MCF 10A (cell line): ENCODE data around the gene SOX6. TPM values are rescaled to one million over a fixed set of nuclear protein-coding genes. Genes with fewer than 3 reads are reported as not detected.

Experiments
- BruUV-seq: library from RNA; stranded (reverse); fragments of 400-500 nt; replicated peaks from 2 replicates; lab custom pipeline; 2021; lab: Mats Ljungman, UMichigan
- CTCF ChIA-PET: fragments of 300-600 bp; sonication (Branson Sonifier 250); formaldehyde crosslinking; extraction: SDS; loops from one replicate; lab custom pipeline; 2021; ENCODE audit warnings: antibody characterized with exemption, inconsistent platforms; lab: Yijun Ruan, JAX
- POLR2A ChIA-PET: fragments of 300-600, 350-650 bp; sonication (Branson Sonifier 250); formaldehyde crosslinking; extraction: SDS; loops from one replicate; lab custom pipeline; 2020; ENCODE audit warnings: antibody characterized with exemption, inconsistent platforms; lab: Yijun Ruan, JAX
- DNase-seq: peaks from one replicate; pipeline ENCODE4 v3.0.0-alpha.2; 2018; ENCODE audit not compliant: unreplicated experiment
- H3K27ac Mint-ChIP-seq: one replicate; pipeline ENCODE4 v1.8.0; 2022; ENCODE audit warnings: mild to moderate bottlenecking, low read depth, mixed read lengths; ENCODE audit not compliant: unreplicated experiment
- H3K27me3 Mint-ChIP-seq: one replicate; pipeline ENCODE4 v1.8.0; 2022; ENCODE audit warnings: mixed read lengths; ENCODE audit not compliant: insufficient read depth, unreplicated experiment
- H3K36me3 Mint-ChIP-seq: one replicate; pipeline ENCODE4 v1.8.0; 2022; ENCODE audit warnings: mild to moderate bottlenecking, moderate library complexity, mixed read lengths; ENCODE audit not compliant: insufficient read depth, unreplicated experiment
- H3K4me1 Mint-ChIP-seq: one replicate; pipeline ENCODE4 v1.8.0; 2022; ENCODE audit warnings: mixed read lengths; ENCODE audit not compliant: insufficient read depth, unreplicated experiment
- H3K4me3 Mint-ChIP-seq: one replicate; pipeline ENCODE4 v1.8.0; 2022; ENCODE audit warnings: mild to moderate bottlenecking, moderate library complexity, mixed read lengths; ENCODE audit not compliant: unreplicated experiment
- H3K9me3 Mint-ChIP-seq: one replicate; pipeline ENCODE4 v1.8.0; 2022; ENCODE audit warnings: mixed read lengths; ENCODE audit not compliant: unreplicated experiment
- CTCF ChIP-seq: fragments of 200-600 bp; IDR thresholded peaks from one replicate; pipeline ENCODE4 v1.8.0; 2022; ENCODE audit warnings: antibody characterized with exemption, mild to moderate bottlenecking; ENCODE audit not compliant: unreplicated experiment
- intact Hi-C: fragments of 100-400 bp; cut with micrococcal nuclease; formaldehyde crosslinking; loops from 2 replicates; pipeline ENCODE4 v1.14.1; 2022
- total RNA-seq: library from RNA; stranded (reverse); gene quantifications from 2 replicates; pipeline ENCODE4 v1.2.3, GENCODE V29; 2022

SOX6 gene
- total RNA-seq, 1 experiment from 2014 or later, result 6.4 TPM

GRCh38 chr11:15941206-15941770 is 415.1 kb downstream of the SOX6 start:
- ChIA-PET CTCF (interaction anchor here (0.5 to 1.0 kb wide), 5 partner anchors 13 to 1271 kb away, joined by 3 to 4 read pairs (median 3); no protein-coding TSS in a partner anchor), POLR2A (no interaction called here)
- H3K27ac Mint-ChIP-seq, result no peak overlapping the region
- no peak for DNase-seq
- intact Hi-C loops, result no loop called here
- no peaks in the 10 kb centered on the region for H3K27me3 Mint-ChIP-seq
- H3K4me3 Mint-ChIP-seq, result no peak overlapping the region
- H3K36me3 Mint-ChIP-seq, result no peaks in the 10 kb centered on the region
- peaks cover 1% of the 10 kb centered on the region for H3K9me3 Mint-ChIP-seq
- H3K4me1 Mint-ChIP-seq, result no peaks in the 10 kb centered on the region
- peak; percentile 82 for TF ChIP-seq CTCF
- BruUV-seq, result no TSS peak

GRCh38 chr11:15940462-15941205 is 415.7 kb downstream of the SOX6 start:
- H3K9me3 Mint-ChIP-seq, result no peaks in the 10 kb centered on the region
- intact Hi-C loops, result no loop called here
- peak overlapping the region; percentile 10 for H3K27ac Mint-ChIP-seq
- TF ChIP-seq CTCF, result no peak
- no peak for DNase-seq
- CTCF ChIA-PET, result interaction anchor here (0.5 to 1.3 kb wide), 9 partner anchors 14 to 1270 kb away, joined by 3 to 4 read pairs (median 3); no protein-coding TSS in a partner anchor
- POLR2A ChIA-PET, result no interaction called here
- BruUV-seq, result no TSS peak
- no peaks in the 10 kb centered on the region for H3K36me3 Mint-ChIP-seq
- H3K4me3 Mint-ChIP-seq, result no peak overlapping the region
- no peaks in the 10 kb centered on the region for H3K27me3 Mint-ChIP-seq
- H3K4me1 Mint-ChIP-seq, result no peaks in the 10 kb centered on the region

- H3K36me3 Mint-ChIP-seq, result no peaks in the 10 kb centered on the region
- intact Hi-C loops, result no loop called here
- ChIA-PET POLR2A (interaction anchor here (1.0 kb wide), 1 partner anchor 9 kb away, joined by 5 read pairs; no protein-coding TSS in a partner anchor), CTCF (interaction anchor here (1.1 kb wide), 1 partner anchor 87 kb away, joined by 4 read pairs; no protein-coding TSS in a partner anchor)
- no peak overlapping the region for H3K4me3 Mint-ChIP-seq
- BruUV-seq, result no TSS peak
- peaks cover 9% of the 10 kb centered on the region for H3K4me1 Mint-ChIP-seq
- H3K9me3 Mint-ChIP-seq, result no peaks in the 10 kb centered on the region
- no peak overlapping the region for H3K27ac Mint-ChIP-seq
- no peak for TF ChIP-seq CTCF
- DNase-seq, result no peak
- H3K27me3 Mint-ChIP-seq, result no peaks in the 10 kb centered on the region
These were observed 417.4 kb downstream of the SOX6 start for GRCh38 chr11:15938983-15939382.

GRCh38 chr11:15938121-15938611 is 418.2 kb downstream of the SOX6 start:
- ChIA-PET CTCF (interaction anchor here (1.1 kb wide), 1 partner anchor 86 kb away, joined by 4 read pairs; no protein-coding TSS in a partner anchor), POLR2A (interaction anchor here (0.5 kb wide), 1 partner anchor 28 kb away, joined by 3 read pairs; no protein-coding TSS in a partner anchor)
- BruUV-seq, result no TSS peak
- Mint-ChIP-seq H3K4me3 (no peak overlapping the region), H3K27ac (no peak overlapping the region), H3K27me3 (no peaks in the 10 kb centered on the region), H3K4me1 (peaks cover 9% of the 10 kb centered on the region), H3K9me3 (no peaks in the 10 kb centered on the region), H3K36me3 (no peaks in the 10 kb centered on the region)
- intact Hi-C loops, result no loop called here
- TF ChIP-seq CTCF, result no peak
- no peak for DNase-seq
